Cardiac fibroblast (primary cell): ENCODE results near the gene TM6SF1.
A peak's percentile ranks its signal among the peaks of the same experiment; 100 is the strongest.
"Not testable (repeated sequence)": the region's sequence is repeated elsewhere in the genome, so short reads cannot be mapped to it uniquely, and the experiment has no call there.

Source experiments
- DNase-seq, 2 donors: peaks; one replicate each; pipeline versions ENCODE4 v3.0.0 to v3.0.0-alpha.2; 2010; ENCODE audit warnings: low read depth in 2 of 2
- H3K4me3 ChIP-seq, 2 donors: replicated peaks in 1 of 2; 1 replicate in 1 of 2; 2 replicates in 1 of 2; pipeline ENCODE4 v1.5.1; 2011; ENCODE audit warnings: low read depth in 2 of 2, low read length in 2 of 2, mild to moderate bottlenecking in 2 of 2, moderate library complexity in 1 of 2
- CTCF ChIP-seq: IDR thresholded peaks from one replicate; pipeline ENCODE4 v1.5.1; 2011; ENCODE audit warnings: low read depth, mild to moderate bottlenecking, low read length, inconsistent platforms

TM6SF1 gene

GRCh38 chr15:83088876-83089275 lies 18.6 kb upstream of the TM6SF1 start:
- no peak overlapping the region for H3K4me3 ChIP-seq
- TF ChIP-seq CTCF: no peak
- no peak for DNase-seq

GRCh38 chr15:83090465-83090864 lies 17.0 kb upstream of the TM6SF1 start:
- DNase-seq: no peak
- no peak overlapping the region for H3K4me3 ChIP-seq
- TF ChIP-seq CTCF: no peak

- DNase-seq, H3K4me3 ChIP-seq: not testable (repeated sequence)
Measured at GRCh38 chr15:83091965-83092308, 15.5 kb upstream of the TM6SF1 start.

GRCh38 chr15:83092309-83092976 lies 15.0 kb upstream of the TM6SF1 start:
- no peak overlapping the region for H3K4me3 ChIP-seq
- peak; percentile 73 to 81 for DNase-seq
- TF ChIP-seq CTCF: no peak

- no peak overlapping the region for H3K4me3 ChIP-seq
- DNase-seq: no peak
- TF ChIP-seq CTCF: no peak
Measured at GRCh38 chr15:83094583-83094982, 12.9 kb upstream of the TM6SF1 start.

- H3K4me3 ChIP-seq: no peak overlapping the region
- DNase-seq: no peak
- no peak for TF ChIP-seq CTCF
Measured at GRCh38 chr15:83098079-83098478, 9.4 kb upstream of the TM6SF1 start.

- TF ChIP-seq CTCF: no peak
- no peak overlapping the region for H3K4me3 ChIP-seq
- DNase-seq: no peak
Measured at GRCh38 chr15:83099290-83099689, 8.2 kb upstream of the TM6SF1 start.
